DMS114 treated with DMSO at 0.1 percent for 48 hours (cell line): ENCODE results near the gene DNAJC10.
A peak's percentile ranks its signal among the peaks of the same experiment; 100 is the strongest.
"Not testable (repeated sequence)": the region's sequence is repeated elsewhere in the genome, so short reads cannot be mapped to it uniquely, and the experiment has no call there.

Source experiments
- DNase-seq: peaks from one replicate; lab custom pipeline; 2025; ENCODE audit not compliant: unreplicated experiment; lab: John Stamatoyannopoulos, UW

The DNAJC10 gene

GRCh38 chr2:182715892-182716649, at the start of gene DNAJC10:
Gene DNAJC10, plus strand, starts transcription at chr2:182716257. Its CDS starts 1,830 bp downstream, at chr2:182718087.
- peak; percentile 37 for DNase-seq

- no peak for DNase-seq
These were observed 49.3 kb upstream of the DNAJC10 start for GRCh38 chr2:182666674-182667314.

- no peak for DNase-seq
These were observed 48.8 kb upstream of the DNAJC10 start for GRCh38 chr2:182667315-182667695.

GRCh38 chr2:182668671-182669070, 47.4 kb upstream of the DNAJC10 start:
- no peak for DNase-seq

GRCh38 chr2:182672466-182673165, 43.4 kb upstream of the DNAJC10 start:
- DNase-seq, result no peak

GRCh38 chr2:182680837-182681236, 35.2 kb upstream of the DNAJC10 start:
- no peak for DNase-seq

GRCh38 chr2:182682210-182682609, 33.8 kb upstream of the DNAJC10 start:
- DNase-seq, result no peak

- no peak for DNase-seq
These were observed 30.5 kb upstream of the DNAJC10 start for GRCh38 chr2:182685559-182685958.

- not testable (repeated sequence) for DNase-seq
These were observed 29.3 kb upstream of the DNAJC10 start for GRCh38 chr2:182686763-182687162.

GRCh38 chr2:182694189-182694588, 21.9 kb upstream of the DNAJC10 start:
- DNase-seq, result no peak

GRCh38 chr2:182695776-182696175, 20.3 kb upstream of the DNAJC10 start:
- no peak for DNase-seq

- DNase-seq, result no peak
These were observed 17.4 kb upstream of the DNAJC10 start for GRCh38 chr2:182698671-182699070.

GRCh38 chr2:182705761-182706160, 10.3 kb upstream of the DNAJC10 start:
- no peak for DNase-seq

GRCh38 chr2:182706751-182707150, 9.3 kb upstream of the DNAJC10 start:
- DNase-seq, result no peak

- DNase-seq, result no peak
These were observed 2.5 kb upstream of the DNAJC10 start for GRCh38 chr2:182713601-182714000.

- DNase-seq, result no peak
These were observed 751 bp upstream of the DNAJC10 start for GRCh38 chr2:182715121-182715891.

GRCh38 chr2:182716650-182716979, 558 bp downstream of the DNAJC10 start:
- DNase-seq, result no peak

GRCh38 chr2:182717416-182717815, 1.4 kb downstream of the DNAJC10 start:
- DNase-seq, result no peak

GRCh38 chr2:182717816-182718215, 1.8 kb downstream of the DNAJC10 start:
- DNase-seq, result no peak

- DNase-seq, result no peak
These were observed 2.4 kb downstream of the DNAJC10 start for GRCh38 chr2:182718459-182718858.

- DNase-seq, result not testable (repeated sequence)
These were observed 3.1 kb downstream of the DNAJC10 start for GRCh38 chr2:182719116-182719515.
